ENCODE measurements around the gene C13orf46.

GRCh38 chr13:114012921-114013320 is 39.0 kb upstream of the C13orf46 start:
- TF ChIP-seq CTCF (IDR thresholded peaks at IDR 0.05) (no peak), POLR2A (IDR thresholded peaks at IDR 0.05) (no peak), EP300 (IDR thresholded peaks at IDR 0.05) (no peak)
